ENCODE measurements around the gene IMMP2L. TPM values are rescaled to one million over a fixed set of nuclear protein-coding genes. Genes with fewer than 3 reads are reported as not detected.

The IMMP2L gene
- total RNA-seq, 4 donors from 2014 or later = 12.0 to 22.2 (median 17.5) TPM

GRCh38 chr7:111439977-111440376 lies 122.3 kb downstream of the IMMP2L start:
- H3K27me3 ChIP-seq = no peaks in the 10 kb centered on the region
- no peaks in the 10 kb centered on the region for H3K4me1 ChIP-seq
- no peak for DNase-seq (ENCODE audit: extremely low spot score)
- H3K27ac ChIP-seq (replicated peaks in 1 of 4) = no peak overlapping the region
- 93% methylated on average over 3 of the region's 3 CpGs for WGBS
- intact Hi-C loops (cut with DNase I) = no loop called here
- no peak overlapping the region for H3K4me3 ChIP-seq
- H3K36me3 ChIP-seq = no peaks in the 10 kb centered on the region
- TF ChIP-seq CTCF (IDR thresholded peaks at IDR 0.05) (no peak), POLR2A (IDR thresholded peaks at IDR 0.05; ENCODE audit: low read depth) (no peak), POLR2AphosphoS5 (IDR thresholded peaks at IDR 0.05) (no peak), EP300 (IDR thresholded peaks at IDR 0.05) (no peak)
- H3K9me3 ChIP-seq = no peaks in the 10 kb centered on the region

GRCh38 chr7:111438369-111439289 lies 123.7 kb downstream of the IMMP2L start:
- Histone ChIP-seq H3K4me1 (no peaks in the 10 kb centered on the region), H3K36me3 (no peaks in the 10 kb centered on the region), H3K27me3 (no peaks in the 10 kb centered on the region), H3K27ac (replicated peaks in 1 of 4) (no peak overlapping the region), H3K9me3 (no peaks in the 10 kb centered on the region), H3K4me3 (no peak overlapping the region)
- intact Hi-C loops (cut with DNase I) = no loop called here
- WGBS = 73% methylated on average over 3 of the region's 3 CpGs
- DNase-seq (ENCODE audit: extremely low spot score) = no peak
- TF ChIP-seq EP300 (IDR thresholded peaks at IDR 0.05) = no peak
- TF ChIP-seq POLR2AphosphoS5 (IDR thresholded peaks at IDR 0.05) = no peak
- TF ChIP-seq POLR2A (IDR thresholded peaks at IDR 0.05; ENCODE audit: low read depth) = no peak
- TF ChIP-seq CTCF (IDR thresholded peaks at IDR 0.05) = no peak

GRCh38 chr7:111437736-111438135 lies 124.6 kb downstream of the IMMP2L start:
- intact Hi-C loops (cut with DNase I) = no loop called here
- Histone ChIP-seq H3K4me3 (no peak overlapping the region), H3K4me1 (no peaks in the 10 kb centered on the region), H3K36me3 (no peaks in the 10 kb centered on the region), H3K27ac (replicated peaks in 1 of 4) (no peak overlapping the region), H3K9me3 (no peaks in the 10 kb centered on the region), H3K27me3 (no peaks in the 10 kb centered on the region)
- 88% methylated on average over 2 of the region's 2 CpGs for WGBS
- DNase-seq (ENCODE audit: extremely low spot score) = no peak
- TF ChIP-seq CTCF (IDR thresholded peaks at IDR 0.05) (no peak), POLR2AphosphoS5 (IDR thresholded peaks at IDR 0.05) (no peak), POLR2A (IDR thresholded peaks at IDR 0.05; ENCODE audit: low read depth) (no peak), EP300 (IDR thresholded peaks at IDR 0.05) (no peak)

- H3K36me3 ChIP-seq = no peaks in the 10 kb centered on the region
- intact Hi-C loops (cut with DNase I) = no loop called here
- 94% methylated on average over 1 of the region's 1 CpG for whole genome bisulfite sequencing
- H3K27me3 ChIP-seq = no peaks in the 10 kb centered on the region
- H3K4me3 ChIP-seq = no peak overlapping the region
- TF ChIP-seq CTCF (IDR thresholded peaks at IDR 0.05) (no peak), EP300 (IDR thresholded peaks at IDR 0.05) (no peak), POLR2A (IDR thresholded peaks at IDR 0.05; ENCODE audit: low read depth) (no peak), POLR2AphosphoS5 (IDR thresholded peaks at IDR 0.05) (no peak)
- no peaks in the 10 kb centered on the region for H3K4me1 ChIP-seq
- H3K9me3 ChIP-seq = no peaks in the 10 kb centered on the region
- H3K27ac ChIP-seq (replicated peaks in 1 of 4) = no peak overlapping the region
- DNase-seq (ENCODE audit: extremely low spot score) = no peak
Observed at GRCh38 chr7:111436608-111437007, 125.7 kb downstream of the IMMP2L start.

All from esophagus muscularis mucosa (tissue), 4 donors.